Spleen (tissue), 11 donors: ENCODE results near the gene HEXD. TPM values are rescaled to one million over a fixed set of nuclear protein-coding genes. Genes with fewer than 3 reads are reported as not detected.

Experiments used
- DNase-seq: peaks from one replicate; pipeline ENCODE4 v3.0.0-alpha.2; 2020
- H3K27ac ChIP-seq, 8 donors: fragments of 200-600 bp; sonication (generic) in 7 of 8; 1 replicate in 4 of 8; 2 replicates in 4 of 8; pipeline versions ENCODE4 v1.5.0 to v1.8.0; 2016 to 2021; ENCODE audit warnings: inconsistent platforms in 4 of 8, mild to moderate bottlenecking in 4 of 8, moderate library complexity in 1 of 8
- H3K27me3 ChIP-seq, 7 donors: fragments of 200-600 bp; sonication (generic) in 6 of 7; replicated peaks in 1 of 7; 1 replicate in 4 of 7; 2 replicates in 3 of 7; pipeline versions ENCODE4 v1.5.0 to v1.8.0; 2016 to 2021; ENCODE audit warnings: inconsistent platforms in 3 of 7, mild to moderate bottlenecking in 1 of 7
- H3K36me3 ChIP-seq, 6 donors: fragments of 200-600 bp; sonication (generic) in 5 of 6; 1 replicate in 4 of 6; 2 replicates in 2 of 6; pipeline versions ENCODE4 v1.5.0 to v1.8.0; 2016 to 2021; ENCODE audit warnings: inconsistent platforms in 2 of 6
- H3K4me1 ChIP-seq, 6 donors: fragments of 200-600 bp; sonication (generic) in 5 of 6; 1 replicate in 3 of 6; 2 replicates in 3 of 6; pipeline versions ENCODE4 v1.5.0 to v1.8.0; 2016 to 2021; ENCODE audit warnings: inconsistent platforms in 3 of 6
- H3K4me3 ChIP-seq, 8 donors: fragments of 200-600 bp; sonication (generic) in 7 of 8; 1 replicate in 4 of 8; 2 replicates in 4 of 8; pipeline versions ENCODE4 v1.5.0 to v1.8.0; 2016 to 2021; ENCODE audit warnings: inconsistent platforms in 4 of 8, mild to moderate bottlenecking in 4 of 8, moderate library complexity in 2 of 8
- H3K9me3 ChIP-seq, 8 donors: fragments of 200-600 bp; sonication (generic) in 7 of 8; 1 replicate in 4 of 8; 2 replicates in 4 of 8; pipeline versions ENCODE4 v1.5.0 to v1.8.0; 2016 to 2021; ENCODE audit warnings: inconsistent platforms in 4 of 8
- POLR2A ChIP-seq, 3 donors: fragments of 450-650 bp; IDR thresholded peaks; one replicate each; pipeline ENCODE4 v1.5.1; 2017; ENCODE audit warnings: antibody characterized with exemption in 3 of 3, mild to moderate bottlenecking in 1 of 3
- POLR2AphosphoS5 ChIP-seq, 3 donors: sonication (generic); formaldehyde crosslinking; IDR thresholded peaks; one replicate each; pipeline ENCODE4 v1.5.1; 2017; ENCODE audit warnings: antibody characterized with exemption in 3 of 3
- WGBS, 5 donors: extraction: QIAGEN DNeasy Blood & Tissue Kit in 3 of 5; methylation state at CpG; one replicate each; pipeline versions ENCODE4 v1.1.5 to v1.1.7; 2013 to 2018; 5-methylcytosine and 5-hydroxymethylcytosine counted together
- intact Hi-C: fragments of 100-400 bp; cut with DNase I; formaldehyde crosslinking; loops from one replicate; pipeline ENCODE4 v1.15.0; 2023; ENCODE audit warnings: low total_unique reads
- polyA plus RNA-seq, 3 donors: library from polyadenylated mRNA; stranded (reverse); fragments of 200-250 nt; gene quantifications; one replicate each; pipeline ENCODE4 v1.2.1, GENCODE V29; 2013
- total RNA-seq, 7 donors: library from RNA; depleted of rRNA in 3 of 7; stranded (reverse); fragments of >200 nt in 3 of 7; fragmentation: NEBNext Ultra II Directional in 4 of 7; extraction: Animal tissue kit (Norgen Biotek cat#: 25700) in 4 of 7; gene quantifications; one replicate each; pipeline versions ENCODE4 v1.1.0 to v1.2.1, GENCODE V29; 2016 to 2021
- TF ChIP-seq, protein P1 (sequence below), 11 experiments: fragments of 200-600 bp in 7 of 11; fragments of 450-650 bp in 4 of 11; sonication (generic) in 4 of 11; IDR thresholded peaks in 8 of 11; conservative IDR thresholded peaks in 3 of 11; 1 replicate in 7 of 11; 2 replicates in 4 of 11; pipeline versions ENCODE4 v1.4.0 to v1.8.0; 2016 to 2021; ENCODE audit warnings: antibody characterized with exemption in 11 of 11, inconsistent platforms in 4 of 11, mild to moderate bottlenecking in 1 of 11
- donor health status: healthy with polysubstance abuse.
- donor health status: DM: no; HTN: no; CAD: no; lungs with moderate emphysema.
- donor health status: DM: no; HTN: no; CAD: no.
- donor health status: Bipolar disorder and iron deficiency.
- donor health status: healthy.
- donor health status: DM: no; HTN: no; CAD: no.
- donor health status: DM: yes; HTN: yes; CAD: no.

HEXD gene
- total and polyA plus RNA-seq, 10 donors = 62.3 to 272 (median 74.7) TPM

DNA sequence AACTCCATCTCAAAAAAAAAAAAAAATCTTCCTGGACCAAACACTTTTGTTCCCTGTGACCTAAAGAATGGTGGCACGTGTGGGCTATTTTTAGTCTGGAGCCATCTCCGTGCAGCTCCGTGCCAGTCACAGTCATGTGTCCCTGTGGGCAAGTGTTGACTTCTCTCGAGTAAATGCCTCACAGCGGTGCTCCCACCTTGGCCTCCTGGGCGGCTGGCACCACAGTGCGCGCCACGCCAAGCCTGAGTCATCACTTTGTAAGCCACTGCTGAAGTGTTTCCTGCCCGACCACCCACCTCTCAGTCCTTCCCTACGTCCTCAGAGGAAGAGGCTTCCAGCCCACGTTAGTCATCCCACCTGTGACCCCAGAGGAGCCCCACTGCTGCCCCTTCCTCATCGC lies 10.9 kb upstream of the HEXD start:
- Histone ChIP-seq H3K36me3 (peaks cover 0 to 76% (median 33%) of the 10 kb centered on the region in 6 donors), H3K27me3 (no peaks in the 10 kb centered on the region), H3K9me3 (no peaks in the 10 kb centered on the region), H3K4me3 (no peak overlapping the region), H3K27ac (no peak overlapping the region), H3K4me1 (peaks cover 0 to 23% (median 7%) of the 10 kb centered on the region in 6 donors)
- intact Hi-C loops = no loop called here
- no peak for TF ChIP-seq POLR2A (IDR thresholded peaks at IDR 0.05)
- no peak for TF ChIP-seq POLR2AphosphoS5 (IDR thresholded peaks at IDR 0.05)
- TF ChIP-seq, protein P1, sequence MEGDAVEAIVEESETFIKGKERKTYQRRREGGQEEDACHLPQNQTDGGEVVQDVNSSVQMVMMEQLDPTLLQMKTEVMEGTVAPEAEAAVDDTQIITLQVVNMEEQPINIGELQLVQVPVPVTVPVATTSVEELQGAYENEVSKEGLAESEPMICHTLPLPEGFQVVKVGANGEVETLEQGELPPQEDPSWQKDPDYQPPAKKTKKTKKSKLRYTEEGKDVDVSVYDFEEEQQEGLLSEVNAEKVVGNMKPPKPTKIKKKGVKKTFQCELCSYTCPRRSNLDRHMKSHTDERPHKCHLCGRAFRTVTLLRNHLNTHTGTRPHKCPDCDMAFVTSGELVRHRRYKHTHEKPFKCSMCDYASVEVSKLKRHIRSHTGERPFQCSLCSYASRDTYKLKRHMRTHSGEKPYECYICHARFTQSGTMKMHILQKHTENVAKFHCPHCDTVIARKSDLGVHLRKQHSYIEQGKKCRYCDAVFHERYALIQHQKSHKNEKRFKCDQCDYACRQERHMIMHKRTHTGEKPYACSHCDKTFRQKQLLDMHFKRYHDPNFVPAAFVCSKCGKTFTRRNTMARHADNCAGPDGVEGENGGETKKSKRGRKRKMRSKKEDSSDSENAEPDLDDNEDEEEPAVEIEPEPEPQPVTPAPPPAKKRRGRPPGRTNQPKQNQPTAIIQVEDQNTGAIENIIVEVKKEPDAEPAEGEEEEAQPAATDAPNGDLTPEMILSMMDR (IDR thresholded peaks at IDR 0.05 in 8 of 11, conservative IDR thresholded peaks at IDR 0.05 in 3 of 11) = no peak
- DNase-seq = no peak
- 43 to 56% (median 46%) methylated on average over 13 of the region's 13 CpGs for WGBS, 5 donors

DNA sequence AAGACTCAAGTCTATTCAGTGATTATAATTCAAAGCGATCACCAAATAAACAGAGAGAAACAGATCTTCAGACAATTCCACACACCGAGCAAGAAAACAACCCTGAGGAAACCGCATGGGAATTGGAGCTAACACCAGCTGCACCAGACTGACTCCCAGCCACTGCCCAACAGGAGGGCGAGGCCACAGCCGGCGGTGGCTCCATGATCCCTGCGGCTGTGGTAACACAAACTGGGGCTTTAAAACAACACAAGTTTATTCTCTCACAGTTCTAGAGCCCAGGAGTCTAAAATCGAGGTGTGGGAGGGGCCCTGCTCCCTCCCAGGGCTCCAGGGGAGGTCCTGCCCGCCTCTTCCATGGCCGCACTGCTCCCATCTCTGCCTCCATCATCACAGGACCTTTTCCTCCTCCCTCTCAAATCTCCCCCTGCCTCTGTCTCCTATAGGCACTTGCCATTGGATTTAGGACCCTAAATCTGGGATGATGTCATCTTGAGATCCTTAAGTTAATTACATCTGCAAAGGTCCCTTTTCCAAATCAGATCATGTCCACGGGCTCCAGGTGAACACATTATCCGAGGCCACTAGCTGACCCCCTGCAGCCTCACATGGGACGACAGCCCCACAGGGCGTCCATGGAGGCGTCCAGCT lies 9.7 kb upstream of the HEXD start:
- no peak overlapping the region for H3K27ac ChIP-seq
- DNase-seq = no peak
- H3K9me3 ChIP-seq = no peaks in the 10 kb centered on the region
- WGBS, 5 donors = 91 to 94% (median 94%) methylated on average over 15 of the region's 15 CpGs
- H3K4me3 ChIP-seq = no peak overlapping the region
- H3K4me1 ChIP-seq = peaks cover 0 to 23% (median 7%) of the 10 kb centered on the region in 6 donors
- intact Hi-C loops = no loop called here
- H3K27me3 ChIP-seq = no peaks in the 10 kb centered on the region
- H3K36me3 ChIP-seq = peaks cover 0 to 74% (median 25%) of the 10 kb centered on the region in 6 donors
- TF ChIP-seq POLR2AphosphoS5 (IDR thresholded peaks at IDR 0.05) (no peak), POLR2A (IDR thresholded peaks at IDR 0.05) (no peak)
- TF ChIP-seq, protein P1 (IDR thresholded peaks at IDR 0.05 in 8 of 11, conservative IDR thresholded peaks at IDR 0.05 in 3 of 11) = no peak

DNA sequence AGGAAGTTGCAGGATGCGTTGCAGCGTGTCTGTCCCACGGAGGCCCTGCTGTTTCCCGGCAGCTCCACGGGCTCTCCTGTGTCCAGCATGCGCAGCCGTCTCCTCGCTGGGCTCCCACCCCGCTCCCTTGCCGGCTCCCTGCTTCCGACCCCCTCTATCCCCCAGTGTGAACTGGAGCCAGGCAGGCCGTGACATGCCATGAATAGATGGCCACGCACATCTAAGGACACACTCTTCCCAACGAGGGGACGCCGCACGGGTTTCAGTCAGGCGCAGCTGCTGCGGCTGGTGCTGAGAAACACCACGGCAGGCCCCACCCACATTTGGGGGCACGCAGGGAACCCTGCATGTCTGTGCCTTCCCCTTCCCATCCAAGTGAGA lies 9.2 kb upstream of the HEXD start:
- 92 to 96% (median 95%) methylated on average over 20 to 21 of the region's 21 CpGs for WGBS, 5 donors
- H3K9me3 ChIP-seq = no peaks in the 10 kb centered on the region
- H3K27me3 ChIP-seq = no peaks in the 10 kb centered on the region
- no peak for TF ChIP-seq POLR2A (IDR thresholded peaks at IDR 0.05)
- no peak for TF ChIP-seq POLR2AphosphoS5 (IDR thresholded peaks at IDR 0.05)
- TF ChIP-seq, protein P1 (IDR thresholded peaks at IDR 0.05 in 8 of 11, conservative IDR thresholded peaks at IDR 0.05 in 3 of 11) = no peak
- intact Hi-C loops = no loop called here
- no peak overlapping the region for H3K4me3 ChIP-seq
- peaks cover 0 to 22% (median 7%) of the 10 kb centered on the region in 6 donors for H3K4me1 ChIP-seq
- peaks cover 0 to 71% (median 21%) of the 10 kb centered on the region in 6 donors for H3K36me3 ChIP-seq
- no peak overlapping the region for H3K27ac ChIP-seq
- DNase-seq = no peak

DNA sequence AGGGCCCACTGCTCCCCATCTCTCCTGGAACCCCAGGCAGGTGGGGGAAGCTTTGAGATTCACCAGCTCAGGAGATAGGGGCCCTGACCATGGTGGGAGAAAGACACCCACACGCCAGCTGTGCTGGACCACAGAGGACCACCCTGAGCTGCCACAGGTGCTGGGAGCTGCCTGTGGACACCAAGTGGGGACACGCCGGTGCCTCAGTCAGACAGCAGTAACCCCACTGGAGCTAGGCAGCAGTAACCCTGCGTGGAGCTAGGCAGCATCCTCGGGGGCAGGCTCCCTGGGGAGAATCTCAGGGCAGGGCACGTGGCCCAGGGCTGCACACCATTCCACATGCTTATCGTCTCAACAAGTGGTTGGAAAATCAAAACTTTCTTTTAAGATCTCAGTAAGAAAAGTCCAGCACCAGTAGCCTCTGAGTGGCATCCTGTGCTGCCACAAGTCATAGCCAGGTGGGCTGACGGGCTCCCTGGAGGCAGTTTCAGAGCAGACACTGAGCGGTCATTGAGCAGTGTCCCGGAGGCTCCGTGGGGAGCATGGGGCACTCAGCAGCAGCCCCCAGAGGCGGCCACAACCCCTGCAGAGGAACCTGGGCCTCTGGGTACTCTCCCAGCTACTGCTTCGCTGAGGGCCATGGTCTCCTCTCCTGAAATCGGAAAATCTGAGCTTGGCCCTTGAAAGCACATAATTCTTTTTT lies 8.0 kb upstream of the HEXD start:
- Histone ChIP-seq H3K27me3 (no peaks in the 10 kb centered on the region), H3K4me3 (no peak overlapping the region), H3K36me3 (peaks cover 0 to 58% (median 17%) of the 10 kb centered on the region in 6 donors), H3K27ac (no peak overlapping the region), H3K9me3 (no peaks in the 10 kb centered on the region), H3K4me1 (peaks cover 0 to 29% (median 17%) of the 10 kb centered on the region in 6 donors)
- TF ChIP-seq POLR2AphosphoS5 (IDR thresholded peaks at IDR 0.05) (no peak), POLR2A (IDR thresholded peaks at IDR 0.05) (no peak)
- TF ChIP-seq, protein P1 (IDR thresholded peaks at IDR 0.05 in 8 of 11, conservative IDR thresholded peaks at IDR 0.05 in 3 of 11) = no peak
- no peak for DNase-seq
- 86 to 95% (median 93%) methylated on average over 14 of the region's 14 CpGs for WGBS, 5 donors
- intact Hi-C loops = no loop called here
